AG08396 (cell line): ENCODE measurements around the gene ATG13.
"Not testable (repeated sequence)": the region's sequence is repeated elsewhere in the genome, so short reads cannot be mapped to it uniquely, and the experiment has no call there.

Experiments used
- DNase-seq: peaks from one replicate; pipeline ENCODE4 v3.0.0; 2012; ENCODE audit warnings: low spot score, mixed read lengths

The ATG13 gene

GRCh38 chr11:46643986-46644385 is 26.6 kb downstream of the ATG13 start:
- DNase-seq: no peak

- peak; percentile 77 for DNase-seq
Measured at GRCh38 chr11:46649180-46649738, 31.9 kb downstream of the ATG13 start.

GRCh38 chr11:46655631-46656030 is 38.3 kb downstream of the ATG13 start:
- DNase-seq: no peak

GRCh38 chr11:46657186-46657585 is 39.8 kb downstream of the ATG13 start:
- no peak for DNase-seq

- no peak for DNase-seq
Measured at GRCh38 chr11:46658259-46658658, 40.9 kb downstream of the ATG13 start.

- peak; percentile 58 for DNase-seq
Measured at GRCh38 chr11:46659908-46660307, 42.6 kb downstream of the ATG13 start.

GRCh38 chr11:46661836-46662235 is 44.5 kb downstream of the ATG13 start:
- DNase-seq: no peak

- no peak for DNase-seq
Measured at GRCh38 chr11:46662366-46662765, 45.0 kb downstream of the ATG13 start.

GRCh38 chr11:46663277-46663940 is 46.1 kb downstream of the ATG13 start:
- no peak for DNase-seq

- DNase-seq: no peak
Measured at GRCh38 chr11:46664612-46665011, 47.3 kb downstream of the ATG13 start.

- no peak for DNase-seq
Measured at GRCh38 chr11:46665356-46665755, 48.0 kb downstream of the ATG13 start.

- DNase-seq: no peak
Measured at GRCh38 chr11:46666516-46666915, 49.2 kb downstream of the ATG13 start.

- DNase-seq: no peak
Measured at GRCh38 chr11:46667043-46667481, 49.7 kb downstream of the ATG13 start.

- DNase-seq: no peak
Measured at GRCh38 chr11:46668480-46669085, 51.2 kb downstream of the ATG13 start.

- no peak for DNase-seq
Measured at GRCh38 chr11:46669711-46670139, 52.4 kb downstream of the ATG13 start.

- not testable (repeated sequence) for DNase-seq
Measured at GRCh38 chr11:46670521-46670920, 53.2 kb downstream of the ATG13 start.

- DNase-seq: no peak
Measured at GRCh38 chr11:46671958-46672315, 54.6 kb downstream of the ATG13 start.

GRCh38 chr11:46672381-46672839 is 55.1 kb downstream of the ATG13 start:
- DNase-seq: no peak

GRCh38 chr11:46673713-46674462 is 56.5 kb downstream of the ATG13 start:
- DNase-seq: no peak

- no peak for DNase-seq
Measured at GRCh38 chr11:46674463-46675287, 57.3 kb downstream of the ATG13 start.

- peak; percentile 86 for DNase-seq
Measured at GRCh38 chr11:46675288-46675851, 58.0 kb downstream of the ATG13 start.

GRCh38 chr11:46675949-46676348 is 58.6 kb downstream of the ATG13 start:
- no peak for DNase-seq
